Measurements from ENCODE around the gene IL33. TPM values are rescaled to one million over a fixed set of nuclear protein-coding genes. Genes with fewer than 3 reads are reported as not detected.

IL33 gene
- total RNA-seq, 2 experiments from 2014 or later, result not detected

DNA sequence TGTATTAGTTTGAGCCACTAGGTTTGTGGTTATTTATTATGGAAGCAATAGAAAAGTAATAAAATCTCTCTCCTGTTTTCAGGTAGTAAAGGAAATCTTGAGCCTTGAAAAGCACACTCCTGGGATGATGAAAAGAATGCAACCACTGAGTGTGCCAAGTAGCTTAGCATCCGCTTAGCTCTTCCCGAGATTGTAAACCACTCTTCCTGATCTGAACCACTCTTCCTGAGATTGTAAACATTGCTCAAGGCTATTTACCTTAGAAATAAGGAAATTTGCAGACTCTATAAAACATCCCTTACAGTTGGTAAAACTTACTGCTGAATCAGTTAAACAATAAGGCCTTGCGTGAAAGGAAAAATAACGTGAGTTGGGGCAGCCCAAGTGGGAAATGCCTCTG is 17.4 kb upstream of the IL33 start:
- no peaks in the 10 kb centered on the region for H3K36me3 ChIP-seq (ENCODE audit: insufficient read depth, low read length)
- BruUV-seq (replicated peaks), result no TSS peak
- no peaks in the 10 kb centered on the region for H4K20me1 ChIP-seq (ENCODE audit: insufficient read depth, low read length)
- ChIA-PET CTCF (ENCODE audit: unreplicated experiment) (no interaction called here), POLR2A (no interaction called here)
- no peak for DNase-seq (ENCODE audit: low spot score)
- no peak overlapping the region for H3K4me3 ChIP-seq (ENCODE audit: low read depth, low read length, poor library complexity, severe bottlenecking)
- no peaks in the 10 kb centered on the region for H3K9me3 ChIP-seq (ENCODE audit: low read length)
- H3K27ac ChIP-seq (ENCODE audit: low read depth, low read length, poor library complexity, severe bottlenecking), result no peak overlapping the region
- no peak for TF ChIP-seq EZH2phosphoT487 (IDR thresholded peaks at IDR 0.05; ENCODE audit: borderline replicate concordance, low read depth, low read length)
- TF ChIP-seq, protein P1, sequence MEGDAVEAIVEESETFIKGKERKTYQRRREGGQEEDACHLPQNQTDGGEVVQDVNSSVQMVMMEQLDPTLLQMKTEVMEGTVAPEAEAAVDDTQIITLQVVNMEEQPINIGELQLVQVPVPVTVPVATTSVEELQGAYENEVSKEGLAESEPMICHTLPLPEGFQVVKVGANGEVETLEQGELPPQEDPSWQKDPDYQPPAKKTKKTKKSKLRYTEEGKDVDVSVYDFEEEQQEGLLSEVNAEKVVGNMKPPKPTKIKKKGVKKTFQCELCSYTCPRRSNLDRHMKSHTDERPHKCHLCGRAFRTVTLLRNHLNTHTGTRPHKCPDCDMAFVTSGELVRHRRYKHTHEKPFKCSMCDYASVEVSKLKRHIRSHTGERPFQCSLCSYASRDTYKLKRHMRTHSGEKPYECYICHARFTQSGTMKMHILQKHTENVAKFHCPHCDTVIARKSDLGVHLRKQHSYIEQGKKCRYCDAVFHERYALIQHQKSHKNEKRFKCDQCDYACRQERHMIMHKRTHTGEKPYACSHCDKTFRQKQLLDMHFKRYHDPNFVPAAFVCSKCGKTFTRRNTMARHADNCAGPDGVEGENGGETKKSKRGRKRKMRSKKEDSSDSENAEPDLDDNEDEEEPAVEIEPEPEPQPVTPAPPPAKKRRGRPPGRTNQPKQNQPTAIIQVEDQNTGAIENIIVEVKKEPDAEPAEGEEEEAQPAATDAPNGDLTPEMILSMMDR (conservative IDR thresholded peaks at IDR 0.05; ENCODE audit: low read length), result no peak
- intact Hi-C loops (cut with micrococcal nuclease; ENCODE audit: unreplicated experiment), result no loop called here
- H2AFZ ChIP-seq (ENCODE audit: low read length), result no peak overlapping the region
- no peaks in the 10 kb centered on the region for H3K9me2 ChIP-seq (ENCODE audit: insufficient read depth, low read length)
- no peaks in the 10 kb centered on the region for H3K79me2 ChIP-seq (ENCODE audit: insufficient read depth, low read depth, low read length)
- no peak overlapping the region for H3K4me2 ChIP-seq (ENCODE audit: low read length)
- no peaks in the 10 kb centered on the region for H3K4me1 ChIP-seq (ENCODE audit: insufficient read depth, low read length, poor library complexity, severe bottlenecking)

GRCh38 chr9:6199596-6199995 is 16.0 kb upstream of the IL33 start:
- H3K4me2 ChIP-seq (ENCODE audit: low read length), result no peak overlapping the region
- H3K79me2 ChIP-seq (ENCODE audit: insufficient read depth, low read depth, low read length), result no peaks in the 10 kb centered on the region
- no peaks in the 10 kb centered on the region for H3K4me1 ChIP-seq (ENCODE audit: insufficient read depth, low read length, poor library complexity, severe bottlenecking)
- no peak overlapping the region for H3K4me3 ChIP-seq (ENCODE audit: low read depth, low read length, poor library complexity, severe bottlenecking)
- H4K20me1 ChIP-seq (ENCODE audit: insufficient read depth, low read length), result no peaks in the 10 kb centered on the region
- TF ChIP-seq, protein P1 (conservative IDR thresholded peaks at IDR 0.05; ENCODE audit: low read length), result no peak
- TF ChIP-seq EZH2phosphoT487 (IDR thresholded peaks at IDR 0.05; ENCODE audit: borderline replicate concordance, low read depth, low read length), result no peak
- no peaks in the 10 kb centered on the region for H3K36me3 ChIP-seq (ENCODE audit: insufficient read depth, low read length)
- no TSS peak for BruUV-seq (replicated peaks)
- no peaks in the 10 kb centered on the region for H3K9me3 ChIP-seq (ENCODE audit: low read length)
- H2AFZ ChIP-seq (ENCODE audit: low read length), result no peak overlapping the region
- ChIA-PET POLR2A (no interaction called here), CTCF (ENCODE audit: unreplicated experiment) (no interaction called here)
- DNase-seq (ENCODE audit: low spot score), result no peak
- no peaks in the 10 kb centered on the region for H3K9me2 ChIP-seq (ENCODE audit: insufficient read depth, low read length)
- intact Hi-C loops (cut with micrococcal nuclease; ENCODE audit: unreplicated experiment), result no loop called here
- H3K27ac ChIP-seq (ENCODE audit: low read depth, low read length, poor library complexity, severe bottlenecking), result no peak overlapping the region

DNA sequence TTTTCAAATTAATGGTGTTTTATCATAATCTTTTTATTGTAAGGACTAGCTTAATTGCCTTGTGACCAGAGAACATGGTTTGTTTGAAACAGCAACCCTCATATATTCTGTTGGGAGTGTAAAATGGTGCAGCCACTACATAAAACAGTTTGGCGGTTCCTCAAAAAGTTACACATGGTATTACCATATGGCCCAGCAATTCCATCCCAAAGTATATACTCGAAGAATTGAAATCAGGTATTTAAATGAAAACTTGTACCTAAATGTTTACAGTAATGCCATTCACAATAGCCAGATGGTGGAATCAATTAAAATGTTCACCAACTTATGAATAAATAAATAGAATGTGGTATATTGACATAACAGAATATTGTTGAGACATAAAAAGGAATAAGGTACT is 14.8 kb upstream of the IL33 start:
- POLR2A ChIA-PET, result no interaction called here
- H4K20me1 ChIP-seq (ENCODE audit: insufficient read depth, low read length), result no peaks in the 10 kb centered on the region
- TF ChIP-seq, protein P1 (conservative IDR thresholded peaks at IDR 0.05; ENCODE audit: low read length), result no peak
- no peak overlapping the region for H3K4me2 ChIP-seq (ENCODE audit: low read length)
- no peaks in the 10 kb centered on the region for H3K9me2 ChIP-seq (ENCODE audit: insufficient read depth, low read length)
- H3K27ac ChIP-seq (ENCODE audit: low read depth, low read length, poor library complexity, severe bottlenecking), result no peak overlapping the region
- no peak overlapping the region for H2AFZ ChIP-seq (ENCODE audit: low read length)
- no peaks in the 10 kb centered on the region for H3K4me1 ChIP-seq (ENCODE audit: insufficient read depth, low read length, poor library complexity, severe bottlenecking)
- CTCF ChIA-PET (ENCODE audit: unreplicated experiment), result no interaction called here
- no peak overlapping the region for H3K4me3 ChIP-seq (ENCODE audit: low read depth, low read length, poor library complexity, severe bottlenecking)
- H3K9me3 ChIP-seq (ENCODE audit: low read length), result no peaks in the 10 kb centered on the region
- intact Hi-C loops (cut with micrococcal nuclease; ENCODE audit: unreplicated experiment), result no loop called here
- BruUV-seq (replicated peaks), result no TSS peak
- DNase-seq (ENCODE audit: low spot score), result no peak
- no peaks in the 10 kb centered on the region for H3K79me2 ChIP-seq (ENCODE audit: insufficient read depth, low read depth, low read length)
- H3K36me3 ChIP-seq (ENCODE audit: insufficient read depth, low read length), result no peaks in the 10 kb centered on the region
